IPS-NIHi7 (cell line): ENCODE measurements around the gene MYO1F.
"Not testable (repeated sequence)": the region's sequence is repeated elsewhere in the genome, so short reads cannot be mapped to it uniquely, and the experiment has no call there.

Experiments
- DNase-seq: peaks from one replicate; pipeline ENCODE4 v3.0.0; 2012; ENCODE audit warnings: mixed read lengths; ENCODE audit errors: extremely low spot score

MYO1F gene

GRCh38 chr19:8517551-8518442 lies 59.4 kb downstream of the MYO1F start:
- DNase-seq: no peak

- no peak for DNase-seq
Observed at GRCh38 chr19:8515317-8515716, 61.9 kb downstream of the MYO1F start.

- DNase-seq: not testable (repeated sequence)
Observed at GRCh38 chr19:8514505-8515009, 62.7 kb downstream of the MYO1F start.

DNA sequence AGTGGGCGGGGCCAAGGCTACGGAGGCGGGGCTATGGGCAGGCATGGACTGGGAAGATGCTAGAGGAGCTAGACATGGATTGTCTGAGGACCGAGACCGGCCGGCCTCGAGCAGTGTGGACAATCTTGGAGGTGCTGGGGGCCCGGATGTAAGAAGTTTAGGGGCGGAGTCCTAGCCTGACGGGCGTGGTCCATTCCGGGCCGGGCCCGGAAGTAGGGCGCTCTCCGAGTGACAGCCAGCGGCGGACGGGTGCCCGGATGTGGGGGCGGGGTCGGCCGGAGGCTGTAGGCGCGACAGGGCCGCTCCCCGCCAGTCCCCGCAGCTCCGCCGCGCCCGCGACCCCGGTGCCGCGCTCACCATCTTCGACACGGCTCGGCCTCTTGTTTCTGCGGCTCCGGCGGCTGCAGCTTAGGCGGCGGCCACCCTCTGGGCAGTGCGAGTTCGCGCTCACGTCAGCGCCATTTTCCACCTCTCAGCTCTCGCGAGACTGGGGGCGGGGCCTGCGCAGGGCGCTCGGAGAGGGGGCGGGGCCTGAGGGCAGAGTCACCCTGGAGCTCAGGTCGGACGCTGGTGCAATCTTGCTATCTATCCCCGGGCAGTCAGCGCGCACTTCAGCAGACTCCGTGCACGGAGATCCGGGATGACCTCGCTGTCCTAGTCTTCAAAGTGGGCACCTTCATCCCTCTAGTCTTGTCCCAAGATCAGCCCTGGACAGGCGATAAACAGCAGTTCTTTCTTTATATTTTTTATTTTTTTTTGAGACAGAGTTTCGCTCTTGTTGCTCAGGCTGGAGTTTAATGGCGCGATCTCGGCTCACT lies 63.3 kb downstream of the MYO1F start, which contains the start of gene ZNF414:
TSS of gene ZNF414 (minus strand) at position 481 of the 818 bp plus-strand sequence. CDS start at position 360, 121 bp downstream.
- peak; percentile 95 for DNase-seq

- DNase-seq: no peak
Observed at GRCh38 chr19:8513036-8513686, 64.1 kb downstream of the MYO1F start.

DNA sequence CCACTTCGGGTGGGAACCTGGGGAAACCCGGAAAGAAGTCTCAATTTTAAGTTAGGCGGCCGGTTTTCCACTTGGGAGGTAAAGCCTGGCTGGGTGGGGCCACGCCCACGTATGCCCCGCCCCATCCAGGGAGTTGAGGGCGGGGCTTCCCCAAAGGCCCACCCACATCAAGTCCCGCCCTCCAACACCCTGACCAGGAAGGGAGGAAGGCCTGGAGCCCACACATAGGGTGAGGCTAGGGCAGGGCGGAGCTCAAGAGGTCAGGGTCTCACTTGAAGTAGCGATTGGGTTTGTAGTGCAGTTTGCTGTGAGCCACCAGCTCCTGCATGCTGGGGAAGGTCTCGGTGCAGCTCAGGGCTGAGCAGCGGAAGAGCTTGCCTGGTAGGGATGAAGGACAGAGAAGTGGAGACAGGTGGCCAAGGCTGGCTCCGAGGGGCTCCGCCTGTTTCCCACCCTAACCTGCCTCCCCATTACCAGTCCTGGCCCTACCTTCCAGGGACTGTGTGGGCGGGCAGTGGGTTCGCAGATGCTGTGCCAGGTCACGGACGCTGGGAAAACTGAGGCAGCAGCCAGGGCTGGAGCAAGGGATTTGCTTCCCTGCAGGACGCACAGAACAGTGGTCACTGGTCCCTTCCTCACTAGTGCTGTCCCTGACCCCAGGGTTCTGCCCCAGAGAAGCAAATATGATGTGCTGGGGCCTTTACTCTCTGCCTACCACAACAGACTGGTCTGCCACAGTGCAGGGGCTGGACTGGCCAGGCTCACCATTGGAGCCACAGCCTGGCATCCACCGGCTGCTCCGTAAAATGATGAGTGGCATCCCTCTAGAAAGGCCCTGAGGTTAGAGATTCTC lies 64.9 kb downstream of the MYO1F start:
- DNase-seq: peak; percentile 71

- peak; percentile 45 for DNase-seq
Observed at GRCh38 chr19:8511573-8512101, 65.6 kb downstream of the MYO1F start.

- no peak for DNase-seq
Observed at GRCh38 chr19:8510589-8511115, 66.6 kb downstream of the MYO1F start.

GRCh38 chr19:8506402-8506957 lies 70.8 kb downstream of the MYO1F start:
- no peak for DNase-seq

DNA sequence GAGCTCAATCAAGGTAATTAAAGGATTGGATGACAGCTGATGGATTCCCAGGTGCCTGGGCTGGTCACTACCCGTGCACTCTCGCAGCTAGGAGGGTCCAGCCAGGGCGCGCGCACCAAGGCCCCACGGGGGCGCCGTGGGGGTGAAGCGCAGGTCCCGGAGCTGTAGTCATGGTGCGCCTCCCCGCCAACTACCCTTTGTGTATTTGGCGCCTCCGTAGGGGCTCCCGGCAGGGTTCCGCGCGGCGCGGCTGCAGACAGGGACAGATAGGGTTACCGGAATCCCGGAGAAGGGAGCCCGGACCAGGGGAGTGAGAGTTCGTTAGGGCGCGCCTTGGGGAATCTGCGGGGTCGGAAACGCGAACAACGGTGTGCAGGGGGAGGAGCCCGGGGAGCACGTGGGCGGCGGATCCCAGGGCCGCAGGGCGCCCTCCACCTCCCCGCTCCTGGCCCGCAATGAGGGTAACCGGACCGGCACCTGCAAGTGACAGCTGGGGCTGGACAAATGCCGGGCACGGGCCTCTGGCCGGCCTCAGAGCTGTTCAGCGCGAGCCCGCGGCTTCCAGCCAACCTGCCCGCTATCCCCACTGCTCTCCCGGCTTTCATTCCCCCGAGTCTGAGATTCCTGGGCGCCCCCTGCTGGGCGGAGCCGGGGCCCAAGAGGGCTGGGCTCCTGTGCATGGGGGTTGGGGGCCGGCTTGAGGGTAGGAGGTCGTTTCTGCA lies 71.4 kb downstream of the MYO1F start:
- DNase-seq: peak; percentile 89

DNA sequence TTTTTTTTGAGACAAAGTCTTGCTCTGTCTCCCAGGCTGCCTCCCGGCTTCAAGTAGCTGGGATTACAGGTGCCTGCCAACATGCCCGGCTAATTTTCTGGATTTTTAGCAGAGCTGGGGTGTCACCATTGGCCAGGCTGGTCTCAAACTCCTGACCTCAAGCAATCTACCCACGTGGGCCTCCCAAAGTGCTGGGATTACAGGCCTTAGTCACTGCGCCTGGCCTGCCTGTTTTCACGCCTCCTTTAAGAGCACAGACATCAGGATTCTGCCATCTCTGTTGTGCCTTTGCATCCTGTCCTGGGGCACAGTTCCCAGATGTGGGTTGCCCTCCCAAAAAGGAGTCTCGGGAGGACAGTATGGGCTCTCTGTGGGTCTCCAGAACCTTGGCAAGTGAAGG lies 72.3 kb downstream of the MYO1F start:
- DNase-seq: no peak

DNA sequence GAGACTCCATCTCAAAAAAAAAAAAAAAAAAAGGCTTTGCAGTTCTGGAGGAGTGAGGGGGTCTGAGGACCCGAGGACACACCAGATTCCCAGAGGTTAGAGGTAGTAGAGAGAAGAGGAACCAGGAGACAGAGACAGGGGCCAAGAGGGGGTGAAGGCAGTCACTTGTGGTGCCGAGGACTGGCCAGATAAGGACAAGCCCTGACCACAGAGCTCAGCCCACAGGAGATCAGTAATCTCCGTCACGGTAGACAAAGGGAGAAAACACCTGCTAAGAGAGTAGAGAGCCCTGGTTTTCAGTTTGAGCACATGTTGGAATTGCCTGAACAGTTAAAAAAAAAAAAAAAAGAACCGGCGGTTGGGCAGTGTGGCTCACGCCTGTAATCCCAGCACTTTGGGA lies 73.1 kb downstream of the MYO1F start:
- no peak for DNase-seq

DNA sequence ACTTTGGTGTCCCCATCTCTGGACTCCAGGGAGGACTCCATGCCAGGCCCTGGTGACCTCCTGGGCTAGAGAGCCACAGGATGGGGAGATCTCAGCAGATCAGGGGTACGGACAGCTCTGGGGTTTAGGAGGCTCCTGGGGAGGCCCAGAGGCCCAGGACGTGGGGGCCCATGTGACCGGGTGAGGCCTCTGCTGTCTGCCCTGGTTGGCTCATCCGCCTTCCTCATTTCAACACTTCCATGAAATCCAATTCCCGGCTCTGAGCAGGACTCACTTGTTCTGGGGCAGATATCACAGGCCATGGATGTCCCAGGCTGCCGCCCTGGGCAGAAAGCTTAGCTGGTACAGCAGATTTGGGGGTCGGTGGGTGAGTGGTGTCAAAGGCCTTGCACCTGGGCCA lies 73.7 kb downstream of the MYO1F start:
- no peak for DNase-seq

GRCh38 chr19:8501981-8502380 lies 75.3 kb downstream of the MYO1F start:
- no peak for DNase-seq

- DNase-seq: no peak
Observed at GRCh38 chr19:8501516-8501915, 75.7 kb downstream of the MYO1F start.

DNA sequence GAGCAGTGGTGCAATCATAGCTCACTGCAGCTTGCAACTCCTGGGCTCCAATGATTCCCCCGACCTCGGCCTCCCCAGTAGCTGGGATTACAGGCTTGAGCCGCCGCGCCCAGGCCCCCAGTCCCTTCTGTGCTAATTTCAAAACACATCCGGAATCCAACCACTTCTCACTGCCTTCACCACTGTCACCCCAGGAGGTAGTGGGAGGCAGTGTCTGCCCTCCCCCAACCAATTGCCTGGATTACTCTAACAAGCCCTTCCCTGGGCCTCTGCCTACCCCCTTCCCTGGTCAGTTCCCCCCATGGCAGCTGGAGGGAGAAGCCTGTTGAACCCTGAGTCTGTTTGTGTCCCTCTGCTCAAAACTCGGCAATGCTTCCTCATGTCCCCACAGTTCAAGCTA lies 77.1 kb downstream of the MYO1F start:
- no peak for DNase-seq

DNA sequence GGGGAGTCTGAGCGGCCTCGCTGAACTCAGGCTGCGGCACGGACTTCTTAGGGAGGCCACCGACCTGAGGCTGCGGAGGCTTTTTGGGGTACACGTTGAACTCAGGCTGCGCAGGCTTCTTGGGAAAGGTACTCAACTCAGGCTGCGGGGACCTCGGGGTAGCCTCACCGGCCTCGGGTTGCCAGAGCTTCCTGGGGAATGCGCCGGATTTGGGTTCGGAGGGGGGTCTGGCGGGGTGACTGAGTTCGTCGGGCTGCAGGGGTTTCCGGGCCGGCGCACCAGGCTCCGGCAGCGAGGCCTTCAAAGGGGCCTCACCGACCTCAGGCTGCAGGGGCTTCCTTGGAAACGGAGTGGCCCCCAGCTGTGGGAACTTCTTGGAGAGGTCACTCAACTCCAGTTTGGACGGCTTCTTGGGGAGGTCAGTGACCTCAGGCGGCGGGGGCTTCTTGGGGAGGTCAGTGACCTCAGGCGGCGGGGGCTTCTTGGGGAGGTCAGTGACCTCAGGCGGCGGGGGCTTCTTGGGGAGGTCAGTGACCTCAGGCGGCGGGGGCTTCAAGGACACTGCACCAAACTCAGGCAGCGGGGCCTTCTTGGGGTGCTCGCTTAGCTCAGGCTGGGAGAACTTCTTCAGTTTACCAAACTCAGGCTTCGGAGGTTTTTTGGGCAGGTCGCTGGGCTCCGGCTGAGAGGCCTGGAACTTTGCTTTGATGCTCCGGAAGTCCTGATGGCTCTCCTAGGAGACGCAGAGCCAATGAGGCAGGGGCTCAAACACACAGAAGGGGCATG lies 78.0 kb downstream of the MYO1F start:
- DNase-seq: no peak

GRCh38 chr19:8498295-8498694 lies 78.9 kb downstream of the MYO1F start:
- no peak for DNase-seq

- no peak for DNase-seq
Observed at GRCh38 chr19:8494158-8494557, 83.1 kb downstream of the MYO1F start.
